OCI-LY7 (cell line): ENCODE measurements around the gene GPATCH3. TPM values are rescaled to one million over a fixed set of nuclear protein-coding genes. Genes with fewer than 3 reads are reported as not detected.

Experiments used
- BruUV-seq: library from RNA; stranded (reverse); fragments of 400-500 nt; replicated peaks from 2 replicates; lab custom pipeline; 2021; lab: Mats Ljungman, UMichigan
- CTCF ChIA-PET: fragments of 300-600 bp; sonication (Branson Sonifier 250); formaldehyde crosslinking; loops from one replicate; lab custom pipeline; 2022; ENCODE audit warnings: antibody characterized with exemption; ENCODE audit not compliant: unreplicated experiment; lab: Charles Lee
- POLR2A ChIA-PET: fragments of 300-600 bp; sonication (Branson Sonifier 250); formaldehyde crosslinking; loops from one replicate; lab custom pipeline; 2022; ENCODE audit warnings: antibody characterized with exemption; lab: Charles Lee
- DNase-seq: peaks from one replicate; pipeline ENCODE4 v3.0.0-alpha.2; 2015; ENCODE audit warnings: low spot score
- H2AFZ ChIP-seq: fragments of 200-600 bp; sonication (generic), shearing (Covaris generic); 2 replicates; pipeline ENCODE4 v1.6.1; 2014; ENCODE audit warnings: mild to moderate bottlenecking, antibody characterized with exemption, low read length, moderate library complexity
- H3K27ac ChIP-seq: fragments of 200-600 bp; sonication (generic); 2 replicates; pipeline ENCODE4 v1.5.1; 2014; ENCODE audit warnings: mixed run types, low read depth, mild to moderate bottlenecking, moderate library complexity, low read length, inconsistent platforms; ENCODE audit not compliant: poor library complexity, severe bottlenecking
- H3K36me3 ChIP-seq: fragments of 200-600 bp; sonication (generic); 2 replicates; pipeline ENCODE4 v1.6.1; 2014; ENCODE audit warnings: mild to moderate bottlenecking, antibody characterized with exemption, low read length, moderate library complexity, mixed read lengths; ENCODE audit not compliant: insufficient read depth
- H3K4me1 ChIP-seq: fragments of 200-600 bp; sonication (generic); 2 replicates; pipeline ENCODE4 v1.5.1; 2014; ENCODE audit warnings: mild to moderate bottlenecking, low read length; ENCODE audit not compliant: insufficient read depth, poor library complexity, severe bottlenecking
- H3K4me2 ChIP-seq: fragments of 200-600 bp; sonication (generic); 2 replicates; pipeline ENCODE4 v1.6.1; 2014; ENCODE audit warnings: mild to moderate bottlenecking, low read length
- H3K4me3 ChIP-seq: fragments of 200-600 bp; sonication (generic); 2 replicates; pipeline ENCODE4 v1.5.1; 2014; ENCODE audit warnings: mild to moderate bottlenecking, low read depth, low read length; ENCODE audit not compliant: poor library complexity, severe bottlenecking
- H3K79me2 ChIP-seq: fragments of 200-600 bp; sonication (generic); 2 replicates; pipeline ENCODE4 v1.6.1; 2016; ENCODE audit warnings: low read depth, mild to moderate bottlenecking, low read length, moderate library complexity, mixed read lengths; ENCODE audit not compliant: insufficient read depth
- H3K9me2 ChIP-seq: fragments of 200-600 bp; sonication (generic); 2 replicates; pipeline ENCODE4 v1.6.1; 2016; ENCODE audit warnings: mild to moderate bottlenecking, low read length, mixed read lengths; ENCODE audit not compliant: insufficient read depth
- H3K9me3 ChIP-seq: fragments of 200-600 bp; sonication (generic); 2 replicates; pipeline ENCODE4 v1.6.1; 2014; ENCODE audit warnings: mild to moderate bottlenecking, mixed run types, low read length, mixed read lengths
- H4K20me1 ChIP-seq: fragments of 200-600 bp; sonication (generic); 2 replicates; pipeline ENCODE4 v1.6.1; 2014; ENCODE audit warnings: mild to moderate bottlenecking, antibody characterized with exemption, low read length, moderate library complexity, mixed read lengths; ENCODE audit not compliant: insufficient read depth
- CTCF ChIP-seq: fragments of 200-600 bp; sonication (generic); conservative IDR thresholded peaks from 2 replicates; pipeline ENCODE4 v1.5.1; 2014; ENCODE audit warnings: mild to moderate bottlenecking, antibody characterized with exemption, low read length, moderate library complexity, mixed read lengths
- EZH2phosphoT487 ChIP-seq: fragments of 200-600 bp; sonication (generic); IDR thresholded peaks from 2 replicates; pipeline ENCODE4 v1.6.1; 2018; ENCODE audit warnings: low read depth, borderline replicate concordance, mild to moderate bottlenecking, mixed run types, antibody characterized with exemption, low read length, moderate library complexity, mixed read lengths
- intact Hi-C: fragments of 100-400 bp; cut with micrococcal nuclease; formaldehyde crosslinking; loops from one replicate; pipeline ENCODE4 v1.10.0; 2022; ENCODE audit not compliant: unreplicated experiment
- total RNA-seq, 2 experiments: library from RNA; depleted of rRNA in 1 of 2; stranded (reverse); fragments of >200 nt in 1 of 2; shearing (Covaris generic) in 1 of 2; gene quantifications; 2 replicates each; pipeline ENCODE4 v1.2.3, GENCODE V29; 2014 to 2022

GPATCH3 gene
- total RNA-seq, 2 experiments from 2014 or later, result 9.2 to 15.2 TPM

GRCh38 chr1:26853156-26853555 is 47.1 kb downstream of the GPATCH3 start:
- no peaks in the 10 kb centered on the region for H4K20me1 ChIP-seq
- no peak overlapping the region for H3K4me3 ChIP-seq
- no peaks in the 10 kb centered on the region for H3K9me3 ChIP-seq
- no peaks in the 10 kb centered on the region for H3K4me1 ChIP-seq
- H3K36me3 ChIP-seq, result peaks cover 49% of the 10 kb centered on the region; the same call in 1 of the 2 replicates
- intact Hi-C loops, result loop anchor here (1.0 kb wide), 1 partner anchor 25 kb away; no protein-coding TSS in a partner anchor
- H2AFZ ChIP-seq, result no peak overlapping the region
- H3K79me2 ChIP-seq, result no peaks in the 10 kb centered on the region
- no TSS peak for BruUV-seq
- ChIA-PET POLR2A (no interaction called here), CTCF (no interaction called here)
- no peak for TF ChIP-seq EZH2phosphoT487
- TF ChIP-seq CTCF, result peak; percentile 93
- DNase-seq, result peak; percentile 80
- no peak overlapping the region for H3K27ac ChIP-seq
- no peaks in the 10 kb centered on the region for H3K9me2 ChIP-seq
- H3K4me2 ChIP-seq, result no peak overlapping the region

- Histone ChIP-seq H3K36me3 (peaks cover 51% of the 10 kb centered on the region; the same call in 1 of the 2 replicates), H3K4me1 (no peaks in the 10 kb centered on the region), H2AFZ (no peak overlapping the region), H3K4me2 (no peak overlapping the region), H3K9me3 (no peaks in the 10 kb centered on the region), H3K4me3 (no peak overlapping the region), H3K79me2 (no peaks in the 10 kb centered on the region), H3K9me2 (no peaks in the 10 kb centered on the region), H3K27ac (no peak overlapping the region), H4K20me1 (no peaks in the 10 kb centered on the region)
- TF ChIP-seq EZH2phosphoT487, result no peak
- no peak for TF ChIP-seq CTCF
- DNase-seq, result no peak
- CTCF ChIA-PET, result no interaction called here
- POLR2A ChIA-PET, result no interaction called here
- BruUV-seq, result no TSS peak
- intact Hi-C loops, result loop anchor here (1.0 kb wide), 1 partner anchor 26 kb away; no protein-coding TSS in a partner anchor
Measured at GRCh38 chr1:26852701-26853100, 47.6 kb downstream of the GPATCH3 start.

GRCh38 chr1:26851106-26851684 is 49.1 kb downstream of the GPATCH3 start:
- POLR2A ChIA-PET, result no interaction called here
- Histone ChIP-seq H3K4me2 (no peak overlapping the region), H4K20me1 (no peaks in the 10 kb centered on the region), H3K4me1 (no peaks in the 10 kb centered on the region), H3K27ac (no peak overlapping the region), H2AFZ (no peak overlapping the region), H3K36me3 (peaks cover 54% of the 10 kb centered on the region; the same call in 1 of the 2 replicates), H3K4me3 (no peak overlapping the region), H3K9me2 (no peaks in the 10 kb centered on the region), H3K9me3 (no peaks in the 10 kb centered on the region), H3K79me2 (no peaks in the 10 kb centered on the region)
- no TSS peak for BruUV-seq
- intact Hi-C loops, result no loop called here
- CTCF ChIA-PET, result interaction anchor here (0.5 kb wide), 1 partner anchor 40 kb away, joined by 3 read pairs; no protein-coding TSS in a partner anchor
- peak; percentile 46 for TF ChIP-seq CTCF
- TF ChIP-seq EZH2phosphoT487, result no peak
- no peak for DNase-seq
